LNCaP clone FGC (cell line): ENCODE measurements around the gene MAP3K1.

ENCODE experiments used
- DNase-seq: peaks from one replicate; pipeline ENCODE4 v3.0.0-alpha.2; 2011; ENCODE audit warnings: low read depth
- H3K4me3 ChIP-seq: 2 replicates; pipeline ENCODE4 v1.5.1; 2011; ENCODE audit warnings: mild to moderate bottlenecking, low read depth, low read length, control low read depth
- TF ChIP-seq, protein P1 (sequence below): IDR thresholded peaks from 2 replicates; pipeline ENCODE4 v1.5.1; 2012; ENCODE audit warnings: mild to moderate bottlenecking; ENCODE audit not compliant: control insufficient read depth, insufficient read depth; ENCODE audit errors: extremely low read depth

The MAP3K1 gene

DNA sequence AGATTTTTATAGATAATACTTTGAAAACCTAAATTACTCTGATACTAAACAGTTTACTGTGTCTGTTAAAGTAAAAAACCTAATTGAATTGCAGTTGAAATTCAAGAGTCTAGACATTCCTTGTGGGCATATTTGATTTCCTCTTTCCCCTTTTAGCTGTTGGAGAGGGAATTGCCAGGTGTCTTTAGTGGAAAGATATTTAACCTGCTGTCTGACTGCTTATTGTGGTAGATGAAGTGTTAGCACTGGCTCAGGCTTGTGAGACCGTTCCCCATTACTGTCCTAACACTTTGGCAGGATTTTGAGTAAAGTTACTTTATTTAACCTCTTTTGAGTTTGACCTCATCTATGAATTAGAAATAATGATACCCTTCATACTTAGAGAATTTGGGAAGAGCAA, 16.4 kb downstream of the MAP3K1 start:
- no peak overlapping the region for H3K4me3 ChIP-seq
- TF ChIP-seq, protein P1, sequence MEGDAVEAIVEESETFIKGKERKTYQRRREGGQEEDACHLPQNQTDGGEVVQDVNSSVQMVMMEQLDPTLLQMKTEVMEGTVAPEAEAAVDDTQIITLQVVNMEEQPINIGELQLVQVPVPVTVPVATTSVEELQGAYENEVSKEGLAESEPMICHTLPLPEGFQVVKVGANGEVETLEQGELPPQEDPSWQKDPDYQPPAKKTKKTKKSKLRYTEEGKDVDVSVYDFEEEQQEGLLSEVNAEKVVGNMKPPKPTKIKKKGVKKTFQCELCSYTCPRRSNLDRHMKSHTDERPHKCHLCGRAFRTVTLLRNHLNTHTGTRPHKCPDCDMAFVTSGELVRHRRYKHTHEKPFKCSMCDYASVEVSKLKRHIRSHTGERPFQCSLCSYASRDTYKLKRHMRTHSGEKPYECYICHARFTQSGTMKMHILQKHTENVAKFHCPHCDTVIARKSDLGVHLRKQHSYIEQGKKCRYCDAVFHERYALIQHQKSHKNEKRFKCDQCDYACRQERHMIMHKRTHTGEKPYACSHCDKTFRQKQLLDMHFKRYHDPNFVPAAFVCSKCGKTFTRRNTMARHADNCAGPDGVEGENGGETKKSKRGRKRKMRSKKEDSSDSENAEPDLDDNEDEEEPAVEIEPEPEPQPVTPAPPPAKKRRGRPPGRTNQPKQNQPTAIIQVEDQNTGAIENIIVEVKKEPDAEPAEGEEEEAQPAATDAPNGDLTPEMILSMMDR = no peak
- DNase-seq = no peak

DNA sequence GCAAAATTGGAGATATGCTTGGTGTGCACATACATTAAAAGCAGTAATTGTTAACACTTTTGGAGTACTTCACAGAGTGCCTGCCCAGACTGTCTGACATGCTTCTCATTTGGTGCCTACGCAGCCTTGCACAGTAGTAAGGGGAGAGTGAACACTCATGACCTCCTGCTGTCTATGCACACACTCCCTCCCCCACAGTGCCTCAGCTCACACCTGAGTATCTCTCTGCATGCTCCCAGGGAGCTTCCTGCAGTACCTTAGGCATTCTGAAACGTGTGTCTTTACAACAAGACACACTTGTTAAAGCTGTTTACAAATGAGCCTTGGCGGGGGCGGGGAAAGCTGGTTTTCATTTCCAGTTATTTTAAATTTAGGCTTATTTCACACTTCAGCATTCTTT, 18.0 kb downstream of the MAP3K1 start:
- no peak overlapping the region for H3K4me3 ChIP-seq
- TF ChIP-seq, protein P1 = no peak
- DNase-seq = no peak

DNA sequence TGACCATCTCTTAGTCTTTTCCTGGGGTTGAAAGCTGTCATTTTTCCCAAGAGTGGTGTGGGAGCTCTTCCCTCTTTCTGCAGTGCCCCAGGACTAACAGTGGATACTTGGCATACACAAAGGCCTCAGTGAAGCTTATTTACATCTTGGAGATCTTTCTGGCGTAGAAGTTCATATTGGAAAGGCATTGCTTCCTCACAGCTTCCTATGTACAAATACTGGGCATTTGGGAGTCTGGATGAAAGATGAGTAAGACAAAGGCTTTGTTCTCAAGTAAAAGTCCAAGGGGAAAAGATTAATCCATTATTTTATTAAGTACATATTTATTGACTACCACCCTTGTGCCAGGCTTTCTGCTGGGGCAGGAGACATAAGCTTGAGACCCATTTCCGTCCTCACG, 22.0 kb downstream of the MAP3K1 start:
- no peak overlapping the region for H3K4me3 ChIP-seq
- DNase-seq = no peak
- TF ChIP-seq, protein P1 = no peak

DNA sequence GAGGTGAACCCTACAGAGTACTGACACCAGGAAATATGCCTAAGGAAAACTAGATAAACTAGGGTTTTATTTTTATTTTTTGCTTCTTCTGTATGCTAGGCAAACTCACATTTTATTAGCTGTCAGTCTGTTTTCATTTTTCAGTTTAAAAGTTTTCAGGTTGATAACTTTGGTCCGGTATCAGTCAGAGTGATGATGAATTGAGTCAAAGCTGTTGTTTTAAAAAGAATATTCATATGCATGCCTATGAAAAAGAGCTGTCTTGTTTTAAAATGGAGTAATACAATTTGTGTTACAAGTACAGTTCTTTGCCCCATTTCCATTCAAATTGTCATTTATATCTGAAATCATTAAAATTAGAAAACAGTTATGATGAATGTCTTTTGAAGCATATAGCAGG, 22.6 kb downstream of the MAP3K1 start:
- no peak for DNase-seq
- TF ChIP-seq, protein P1 = no peak
- no peak overlapping the region for H3K4me3 ChIP-seq

DNA sequence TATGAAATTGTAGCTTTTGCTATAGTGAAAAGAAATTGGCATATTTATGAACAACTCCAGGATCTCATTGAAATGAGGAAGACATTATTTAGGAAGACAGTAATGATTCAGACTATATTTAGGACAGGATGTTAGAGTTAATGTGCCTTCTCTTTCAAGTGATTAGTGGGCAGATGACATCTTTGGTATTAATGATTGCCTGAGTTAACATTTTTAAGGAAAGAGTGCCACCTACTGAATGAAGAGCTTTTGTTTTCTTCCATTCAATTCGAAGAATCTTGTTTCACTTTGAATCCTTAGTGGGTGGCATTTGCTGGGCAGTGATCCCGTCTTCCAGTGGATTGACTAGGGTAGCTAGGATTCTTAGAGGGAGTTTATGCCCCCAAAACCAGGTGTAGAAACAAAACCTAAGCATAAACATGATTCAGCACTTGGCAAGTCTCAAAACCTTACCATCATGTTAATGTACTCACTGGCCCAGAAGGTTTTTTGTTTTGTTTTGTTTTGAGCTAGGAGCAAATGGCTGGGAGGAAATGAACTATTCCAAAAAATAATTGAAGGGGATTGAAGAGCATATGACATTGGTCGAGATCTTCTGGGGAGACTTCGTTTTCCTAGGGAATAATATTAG, 23.2 kb downstream of the MAP3K1 start:
- TF ChIP-seq, protein P1 = peak; percentile 68
- no peak overlapping the region for H3K4me3 ChIP-seq
- DNase-seq = no peak

DNA sequence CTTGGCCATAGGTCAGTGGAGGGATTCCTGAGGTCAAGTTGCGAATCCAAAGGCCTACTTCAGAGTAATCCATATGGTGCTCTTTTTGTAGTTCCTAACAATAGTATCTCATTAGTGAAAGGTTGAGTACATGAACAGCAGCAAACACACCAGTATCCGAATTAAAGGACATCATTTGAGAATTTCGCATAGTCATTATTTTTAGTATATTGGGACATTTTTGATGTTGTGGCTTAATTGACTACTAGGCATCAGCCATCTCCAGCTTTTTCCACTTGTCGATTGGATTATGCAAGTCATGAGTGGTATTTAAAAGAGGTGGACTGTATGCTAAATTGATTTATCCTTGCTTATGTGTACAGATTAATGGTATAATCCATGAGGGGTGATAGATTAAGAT, 23.7 kb downstream of the MAP3K1 start:
- TF ChIP-seq, protein P1 = no peak
- no peak for DNase-seq
- no peak overlapping the region for H3K4me3 ChIP-seq

DNA sequence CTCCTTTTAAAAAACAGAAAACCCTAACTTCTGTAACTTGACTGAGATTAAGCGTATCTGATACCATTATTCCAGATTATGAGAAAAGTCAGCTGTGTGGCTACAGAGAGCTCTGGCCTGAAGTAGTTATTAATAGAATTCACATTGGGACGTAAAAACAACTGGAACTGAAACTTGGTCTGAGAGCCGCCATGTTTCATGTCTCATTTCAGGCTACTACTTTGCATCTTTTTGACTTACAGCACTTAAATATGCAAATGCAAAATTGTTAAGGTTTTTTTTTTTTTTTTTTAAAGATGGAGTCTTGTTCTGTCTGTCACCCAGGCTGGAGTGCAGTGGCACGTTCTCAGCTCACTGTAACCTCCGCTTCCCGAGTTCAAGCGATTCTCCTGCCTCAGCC, 25.2 kb downstream of the MAP3K1 start:
- no peak for DNase-seq
- H3K4me3 ChIP-seq = no peak overlapping the region
- TF ChIP-seq, protein P1 = no peak
